Stomach (tissue), 19 donors: ENCODE data around the gene ZNF626. TPM values are rescaled to one million over a fixed set of nuclear protein-coding genes. Genes with fewer than 3 reads are reported as not detected.

ENCODE experiments used
- DNase-seq, 2 donors: peaks; one replicate each; pipeline versions ENCODE4 v3.0.0 to v3.0.0-alpha.2; 2013 to 2019
- H3K27ac ChIP-seq, 5 donors: fragments of 200-600 bp in 4 of 5; sonication (generic) in 4 of 5; one replicate each; pipeline ENCODE4 v1.5.1; 2013 to 2019; ENCODE audit warnings: mild to moderate bottlenecking in 1 of 5, moderate library complexity in 1 of 5
- H3K27me3 ChIP-seq, 3 donors: fragments of 200-600 bp; sonication (generic); one replicate each; pipeline ENCODE4 v1.5.1; 2017 to 2019; ENCODE audit warnings: mixed run types in 1 of 3
- H3K36me3 ChIP-seq, 4 donors: fragments of 200-600 bp; sonication (generic); 1 replicate in 3 of 4; 2 replicates in 1 of 4; pipeline ENCODE4 v1.5.1; 2016 to 2019
- H3K4me1 ChIP-seq, 4 donors: fragments of 200-600 bp; sonication (generic); one replicate each; pipeline ENCODE4 v1.5.1; 2016 to 2019
- H3K4me3 ChIP-seq, 4 donors: fragments of 200-600 bp; sonication (generic) in 3 of 4; one replicate each; pipeline ENCODE4 v1.5.1; 2016 to 2019; ENCODE audit warnings: mild to moderate bottlenecking in 1 of 4
- H3K9me3 ChIP-seq, 4 donors: fragments of 200-600 bp; sonication (generic); one replicate each; pipeline ENCODE4 v1.5.1; 2016 to 2019
- CTCF ChIP-seq, 7 experiments: fragments of 450-650 bp in 4 of 7; fragments of 200-600 bp in 3 of 7; sonication (generic) in 3 of 7; IDR thresholded peaks; one replicate each; pipeline ENCODE4 v1.5.1; 2016 to 2019; ENCODE audit warnings: antibody characterized with exemption in 7 of 7, control low read depth in 2 of 7, mild to moderate bottlenecking in 1 of 7
- EP300 ChIP-seq: sonication (generic); formaldehyde crosslinking; IDR thresholded peaks from one replicate; pipeline ENCODE4 v1.6.1; 2017; ENCODE audit warnings: antibody characterized with exemption
- POLR2A ChIP-seq, 4 donors: fragments of 450-650 bp; IDR thresholded peaks; one replicate each; pipeline ENCODE4 v1.6.1; 2016; ENCODE audit warnings: antibody characterized with exemption in 4 of 4, control low read depth in 2 of 4, mild to moderate bottlenecking in 1 of 4, moderate library complexity in 1 of 4
- POLR2AphosphoS5 ChIP-seq, 3 donors: sonication (generic); formaldehyde crosslinking; IDR thresholded peaks; one replicate each; pipeline ENCODE4 v1.6.1; 2016; ENCODE audit warnings: antibody characterized with exemption in 3 of 3
- WGBS, 5 donors: extraction: QIAGEN DNeasy Blood & Tissue Kit in 3 of 5; methylation state at CpG; one replicate each; pipeline versions ENCODE4 v1.1.5 to v1.1.7; 2013 to 2018; 5-methylcytosine and 5-hydroxymethylcytosine counted together
- intact Hi-C: fragments of 100-400 bp; cut with DNase I; formaldehyde crosslinking; loops from one replicate; pipeline ENCODE4 v1.15.1; 2023; ENCODE audit warnings: low total_unique reads
- long read RNA-seq, 10 donors: transcript quantifications; one replicate each; lab custom pipeline, GENCODE V29; 2026
- polyA plus RNA-seq, 3 donors: library from polyadenylated mRNA; stranded (reverse); fragments of 200-250 nt; gene quantifications; one replicate each; pipeline ENCODE4 v1.2.3, GENCODE V29; 2013
- total RNA-seq, 5 donors: library from RNA; depleted of rRNA; stranded (reverse); fragments of >200 nt; gene quantifications; one replicate each; pipeline versions ENCODE4 v1.1.0 to v1.2.3, GENCODE V29; 2014 to 2016
- donor health status: healthy with polysubstance abuse.
- donor health status: Bipolar disorder and iron deficiency.
- donor health status: healthy.

ZNF626 gene
- 10 to 100 TPM in 3 of 5 donors, 1 to 10 TPM in 2; 1.2 to 51.4 (median 14.2) TPM for total RNA-seq
- polyA plus RNA-seq, result 1 to 10 TPM; 4.1 to 6.3 (median 4.5) TPM
- long read RNA-seq, donor 1, partial matches to known transcripts, result 0 of 1 reads
- long read RNA-seq, donor 1, other reads (novel, unspliced or antisense), result 0 of 1 reads
- long read RNA-seq, donor 2, full-length matches to known transcripts, result 2 of 2 reads
- long read RNA-seq, donor 2, partial matches to known transcripts, result 0 of 2 reads
- long read RNA-seq, donor 2, other reads (novel, unspliced or antisense), result 0 of 2 reads
- long read RNA-seq, donor 3, full-length matches to known transcripts, result 5 of 13 reads
- long read RNA-seq, donor 3, partial matches to known transcripts, result 8 of 13 reads
- long read RNA-seq, donor 3, other reads (novel, unspliced or antisense), result 0 of 13 reads
- long read RNA-seq, donor 4, result 0 reads
- long read RNA-seq, donor 5, partial matches to known transcripts, result 0 of 1 reads
- long read RNA-seq, donor 5, other reads (novel, unspliced or antisense), result 0 of 1 reads
- long read RNA-seq, donor 6, full-length matches to known transcripts, result 9 of 27 reads
- long read RNA-seq, donor 6, partial matches to known transcripts, result 18 of 27 reads
- long read RNA-seq, donor 6, other reads (novel, unspliced or antisense), result 0 of 27 reads
- long read RNA-seq, donor 7, full-length matches to known transcripts, result 6 of 20 reads
- long read RNA-seq, donor 7, partial matches to known transcripts, result 14 of 20 reads
- long read RNA-seq, donor 7, other reads (novel, unspliced or antisense), result 0 of 20 reads
- long read RNA-seq, donor 8, full-length matches to known transcripts, result 6 of 6 reads
- long read RNA-seq, donor 8, partial matches to known transcripts, result 0 of 6 reads
- long read RNA-seq, donor 8, other reads (novel, unspliced or antisense), result 0 of 6 reads
- long read RNA-seq, donor 9, full-length matches to known transcripts, result 9 of 19 reads
- long read RNA-seq, donor 9, partial matches to known transcripts, result 10 of 19 reads
- long read RNA-seq, donor 9, other reads (novel, unspliced or antisense), result 0 of 19 reads
- long read RNA-seq, donor 10, partial matches to known transcripts, result 0 of 1 reads
- long read RNA-seq, donor 10, other reads (novel, unspliced or antisense), result 0 of 1 reads

- H3K27me3 ChIP-seq, result no peaks in the 10 kb centered on the region
- DNase-seq, result peak; percentile 98 to 99
- peaks cover 0 to 36% (median 28%) of the 10 kb centered on the region in 4 donors for H3K36me3 ChIP-seq
- TF ChIP-seq POLR2A (IDR thresholded peaks at IDR 0.05), result peak in 2 of 4 donors; percentile 23 to 56
- no peak for TF ChIP-seq EP300
- TF ChIP-seq CTCF (IDR thresholded peaks at IDR 0.05), result no peak
- TF ChIP-seq POLR2AphosphoS5 (IDR thresholded peaks at IDR 0.05), result peak; percentile 39 to 75 (median 70)
- H3K9me3 ChIP-seq, result peaks cover 0 to 40% (median 13%) of the 10 kb centered on the region in 4 donors
- intact Hi-C loops, result no loop called here
- peaks cover 4 to 75% (median 24%) of the 10 kb centered on the region in 4 donors for H3K4me1 ChIP-seq
- peak within 1 kb of the TSS; percentile 83 to 91 (median 90) for H3K27ac ChIP-seq
- WGBS, 5 donors, result 0 to 4% (median 2%) methylated on average over 18 to 25 of the region's 25 CpGs
- H3K4me3 ChIP-seq, result peak within 1 kb of the TSS; percentile 72 to 80 (median 79)
Measured at GRCh38 chr19:20661150-20661819, at the start of gene ZNF626. Gene ZNF626 (minus strand): TSS chr19:20661571. CDS start chr19:20661446, 125 bp downstream.

- H3K27me3 ChIP-seq, result no peaks in the 10 kb centered on the region
- intact Hi-C loops, result no loop called here
- H3K27ac ChIP-seq, result no peak overlapping the region
- no peaks in the 10 kb centered on the region for H3K36me3 ChIP-seq
- peaks cover 0 to 17% (median 4%) of the 10 kb centered on the region in 4 donors for H3K9me3 ChIP-seq
- H3K4me1 ChIP-seq, result peaks cover 0 to 13% (median 0%) of the 10 kb centered on the region in 4 donors
- no peak overlapping the region for H3K4me3 ChIP-seq
- no peak for DNase-seq
- 86 to 93% (median 89%) methylated on average over 9 of the region's 9 CpGs for WGBS, 5 donors
- TF ChIP-seq POLR2AphosphoS5 (IDR thresholded peaks at IDR 0.05) (no peak), CTCF (IDR thresholded peaks at IDR 0.05) (no peak), POLR2A (IDR thresholded peaks at IDR 0.05) (no peak), EP300 (no peak)
Measured at GRCh38 chr19:20669263-20669662, 7.9 kb upstream of the ZNF626 start.

- Histone ChIP-seq H3K4me1 (peaks cover 0 to 21% (median 0%) of the 10 kb centered on the region in 4 donors), H3K9me3 (peaks cover 0 to 17% (median 4%) of the 10 kb centered on the region in 4 donors), H3K36me3 (no peaks in the 10 kb centered on the region), H3K27me3 (no peaks in the 10 kb centered on the region), H3K4me3 (no peak overlapping the region), H3K27ac (no peak overlapping the region)
- WGBS, 5 donors, result 94 to 100% (median 98%) methylated on average over 4 of the region's 4 CpGs
- intact Hi-C loops, result no loop called here
- DNase-seq, result no peak
- TF ChIP-seq POLR2AphosphoS5 (IDR thresholded peaks at IDR 0.05) (no peak), EP300 (no peak), POLR2A (IDR thresholded peaks at IDR 0.05) (no peak), CTCF (IDR thresholded peaks at IDR 0.05) (no peak)
Measured at GRCh38 chr19:20667281-20667680, 5.9 kb upstream of the ZNF626 start.
